HCT116 (cell line): Measurements from ENCODE around the gene THSD4. TPM values are rescaled to one million over a fixed set of nuclear protein-coding genes. Genes with fewer than 3 reads are reported as not detected.

Source experiments
- ATAC-seq: fragments of 200-7000 bp; cut with Tn5 transposase; 2 replicates; pipeline ENCODE4 v1.9.1; 2020; ENCODE audit warnings: mild to moderate bottlenecking, moderate library complexity
- BruUV-seq: library from RNA; stranded (reverse); fragments of 400-500 nt; replicated peaks from 2 replicates; lab custom pipeline; 2021; lab: Mats Ljungman, UMichigan
- CTCF ChIA-PET: fragments of 300-600 bp; sonication (Branson Sonifier 250); formaldehyde crosslinking; loops from one replicate; lab custom pipeline; 2021; ENCODE audit warnings: antibody characterized with exemption; lab: Charles Lee
- POLR2A ChIA-PET: fragments of 300-600, 350-600 bp; sonication (Branson Sonifier 250); formaldehyde crosslinking; loops from one replicate; lab custom pipeline; 2021; ENCODE audit warnings: antibody characterized with exemption; lab: Charles Lee
- RAD21 ChIA-PET, 2 experiments: fragments of 300-600 bp; sonication (Branson Sonifier 250); formaldehyde crosslinking; loops; one replicate each; lab custom pipeline; 2023; ENCODE audit warnings: low total read pairs in 2 of 2; ENCODE audit not compliant: uncharacterized antibody in 2 of 2, unreplicated experiment in 2 of 2, low non-redundant PET in 1 of 2; lab: Charles Lee
- DNase-seq: peaks from one replicate; pipeline ENCODE4 v3.0.0-alpha.2; 2010; ENCODE audit warnings: low read depth, low spot score
- H2AFZ ChIP-seq: fragments of 200-600 bp; shearing (Covaris generic), sonication (generic); 2 replicates; pipeline ENCODE4 v1.6.1; 2017; ENCODE audit warnings: low read depth, mixed run types, mixed read lengths, antibody characterized with exemption, low read length; ENCODE audit not compliant: poor library complexity, severe bottlenecking
- H3K27ac ChIP-seq: 2 replicates; pipeline ENCODE4 v1.5.1; 2012; ENCODE audit warnings: low read depth, low read length
- H3K27me3 ChIP-seq: fragments of 200-600 bp; sonication (generic); 2 replicates; pipeline ENCODE4 v1.6.1; 2016; ENCODE audit warnings: mixed run types, low read length, mixed read lengths; ENCODE audit not compliant: insufficient read depth
- H3K36me3 ChIP-seq, 2 experiments: fragments of 200-500 bp in 1 of 2; fragments of 200-600 bp in 1 of 2; sonication (Bioruptor generic) in 1 of 2; sonication (generic) in 1 of 2; 2 replicates each; pipeline versions ENCODE4 v1.5.1 to v1.6.1; 2014 to 2016; ENCODE audit warnings: low read length in 2 of 2, inconsistent platforms in 1 of 2, mixed read lengths in 1 of 2, mixed run types in 1 of 2; ENCODE audit not compliant: insufficient read depth in 2 of 2, control insufficient read depth in 1 of 2
- H3K4me1 ChIP-seq, 2 experiments: fragments of 200-600 bp in 1 of 2; sonication (generic) in 1 of 2; 2 replicates each; pipeline versions ENCODE4 v1.5.1 to v1.6.1; 2012 to 2017; ENCODE audit warnings: low read length in 2 of 2, inconsistent platforms in 1 of 2, mild to moderate bottlenecking in 1 of 2, mixed read lengths in 1 of 2, mixed run types in 1 of 2, moderate library complexity in 1 of 2; ENCODE audit not compliant: insufficient read depth in 2 of 2, control insufficient read depth in 1 of 2
- H3K4me2 ChIP-seq: fragments of 200-600 bp; sonication (generic); 2 replicates; pipeline ENCODE4 v1.6.1; 2017; ENCODE audit warnings: mixed run types, low read length, mixed read lengths
- H3K4me3 ChIP-seq, 2 experiments: fragments of 200-600 bp in 1 of 2; sonication (generic) in 1 of 2; replicated peaks in 1 of 2; 2 replicates each; pipeline ENCODE4 v1.5.1; 2011 to 2016; ENCODE audit warnings: low read length in 2 of 2, control low read depth in 1 of 2, low read depth in 1 of 2, mild to moderate bottlenecking in 1 of 2, mixed read lengths in 1 of 2, mixed run types in 1 of 2
- H3K79me2 ChIP-seq: fragments of 200-600 bp; sonication (generic); 2 replicates; pipeline ENCODE4 v1.6.1; 2017; ENCODE audit warnings: mild to moderate bottlenecking, mixed run types, low read length, moderate library complexity, mixed read lengths; ENCODE audit not compliant: insufficient read depth
- H3K9ac ChIP-seq: fragments of 200-600 bp; sonication (generic); 2 replicates; pipeline ENCODE4 v1.6.1; 2016; ENCODE audit warnings: low read length, mixed read lengths
- H3K9me2 ChIP-seq: fragments of 200-600 bp; sonication (generic), shearing (Covaris generic); 2 replicates; pipeline ENCODE4 v1.6.1; 2017; ENCODE audit warnings: mixed run types, mild to moderate bottlenecking, moderate library complexity; ENCODE audit not compliant: insufficient read depth
- H3K9me3 ChIP-seq, 2 experiments: fragments of 200-500 bp in 1 of 2; fragments of 200-600 bp in 1 of 2; sonication (Bioruptor generic) in 1 of 2; sonication (generic) in 1 of 2; 2 replicates each; pipeline ENCODE4 v1.6.1; 2014 to 2017; ENCODE audit warnings: low read length in 2 of 2, mixed read lengths in 2 of 2, inconsistent platforms in 1 of 2, low read depth in 1 of 2, mild to moderate bottlenecking in 1 of 2, mixed run types in 1 of 2, moderate library complexity in 1 of 2; ENCODE audit not compliant: control insufficient read depth in 1 of 2, insufficient read depth in 1 of 2
- H4K20me1 ChIP-seq: fragments of 200-600 bp; sonication (generic), shearing (Covaris generic); 2 replicates; pipeline ENCODE4 v1.6.1; 2017; ENCODE audit warnings: mixed run types, mild to moderate bottlenecking, moderate library complexity; ENCODE audit not compliant: insufficient read depth
- CEBPB ChIP-seq: IDR thresholded peaks from 2 replicates; pipeline ENCODE4 v1.6.1; 2012; ENCODE audit warnings: low read depth
- ELF1 ChIP-seq: IDR thresholded peaks from 2 replicates; pipeline ENCODE4 v1.6.1; 2012; ENCODE audit warnings: low read depth, borderline replicate concordance
- JUND ChIP-seq: IDR thresholded peaks from 2 replicates; pipeline ENCODE4 v1.6.1; 2012
- MAX ChIP-seq: IDR thresholded peaks from 2 replicates; pipeline ENCODE4 v1.6.1; 2012
- POLR2AphosphoS5 ChIP-seq: IDR thresholded peaks from 2 replicates; pipeline ENCODE4 v1.6.1; 2011; ENCODE audit warnings: mild to moderate bottlenecking, low read depth, low read length, moderate library complexity
- intact Hi-C: fragments of 100-400 bp; cut with micrococcal nuclease; formaldehyde crosslinking; loops from 2 replicates; pipeline ENCODE4 v1.10.0; 2022
- total RNA-seq: library from RNA; stranded (reverse); gene quantifications from one replicate; pipeline ENCODE4 v1.2.1, GENCODE V29; 2021; ENCODE audit not compliant: unreplicated experiment

Gene THSD4
- total RNA-seq, 1 experiment from 2014 or later, result 30.5 TPM

GRCh38 chr15:71197620-71198019 lies 82.3 kb downstream of the THSD4 start:
- Histone ChIP-seq H3K9ac (no peak overlapping the region), H3K4me1 (no peaks in the 10 kb centered on the region), H4K20me1 (no peaks in the 10 kb centered on the region), H3K79me2 (no peaks in the 10 kb centered on the region), H3K4me3 (no peak overlapping the region)
- intact Hi-C loops, result loop anchor here (5.0 kb wide), 1 partner anchor 100 kb away; no protein-coding TSS in a partner anchor
- ATAC-seq, result no peak
- ChIA-PET POLR2A (no interaction called here), RAD21 (no interaction called here), CTCF (no interaction called here)
- BruUV-seq, result no TSS peak
- TF ChIP-seq MAX, result no peak
- TF ChIP-seq, all 23 proteins: peak for 0
- H3K36me3 ChIP-seq, result no peaks in the 10 kb centered on the region
- H3K27me3 ChIP-seq, result no peaks in the 10 kb centered on the region
- DNase-seq, result no peak
- H3K9me3 ChIP-seq, result no peaks in the 10 kb centered on the region
- no peaks in the 10 kb centered on the region for H3K9me2 ChIP-seq
- no peak overlapping the region for H3K4me2 ChIP-seq
- no peak overlapping the region for H2AFZ ChIP-seq
- H3K27ac ChIP-seq, result no peak overlapping the region

GRCh38 chr15:71198846-71199245 lies 83.6 kb downstream of the THSD4 start:
- no peak for ATAC-seq

More at GRCh38 chr15:71198846-71199245, 83.6 kb downstream of the THSD4 start:
- H3K4me3 ChIP-seq, result no peak overlapping the region
- H3K36me3 ChIP-seq, result no peaks in the 10 kb centered on the region
- no peaks in the 10 kb centered on the region for H3K27me3 ChIP-seq
- no peak overlapping the region for H3K9ac ChIP-seq
- ChIA-PET RAD21 (no interaction called here), CTCF (no interaction called here), POLR2A (no interaction called here)
- no peaks in the 10 kb centered on the region for H3K79me2 ChIP-seq
- TF ChIP-seq JUND, result no peak
- TF ChIP-seq CEBPB, result no peak
- TF ChIP-seq POLR2AphosphoS5, result no peak
- TF ChIP-seq ELF1, result no peak
- H3K9me3 ChIP-seq, result no peaks in the 10 kb centered on the region
- no peak overlapping the region for H2AFZ ChIP-seq
- intact Hi-C loops, result loop anchor here (5.0 kb wide), 1 partner anchor 98 kb away; no protein-coding TSS in a partner anchor
- no peak overlapping the region for H3K27ac ChIP-seq
- H4K20me1 ChIP-seq, result no peaks in the 10 kb centered on the region
- H3K9me2 ChIP-seq, result no peaks in the 10 kb centered on the region
- H3K4me1 ChIP-seq, result no peaks in the 10 kb centered on the region
- DNase-seq, result no peak
- no TSS peak for BruUV-seq
- H3K4me2 ChIP-seq, result no peak overlapping the region
